ENCODE measurements around the gene NUP85. TPM values are rescaled to one million over a fixed set of nuclear protein-coding genes. Genes with fewer than 3 reads are reported as not detected.
"Not testable (repeated sequence)": the region's sequence is repeated elsewhere in the genome, so short reads cannot be mapped to it uniquely, and the experiment has no call there.

The NUP85 gene
- total RNA-seq, 1 experiment from 2014 or later = 45.6 TPM

- no peak for DNase-seq (ENCODE audit: low read depth)
Observed at GRCh38 chr17:75199886-75200618, 5.4 kb upstream of the NUP85 start.

- no peak for DNase-seq (ENCODE audit: low read depth)
Observed at GRCh38 chr17:75205793-75206163, 299 bp downstream of the NUP85 start.

- not testable (repeated sequence) for DNase-seq (ENCODE audit: low read depth)
Observed at GRCh38 chr17:75207050-75207407, 1.6 kb downstream of the NUP85 start.

- DNase-seq (ENCODE audit: low read depth) = no peak
Observed at GRCh38 chr17:75207760-75208159, 2.3 kb downstream of the NUP85 start.

- DNase-seq (ENCODE audit: low read depth) = no peak
Observed at GRCh38 chr17:75208161-75208560, 2.7 kb downstream of the NUP85 start.

GRCh38 chr17:75209061-75209460, 3.6 kb downstream of the NUP85 start:
- DNase-seq (ENCODE audit: low read depth) = no peak

GRCh38 chr17:75218131-75218530, 12.7 kb downstream of the NUP85 start:
- no peak for DNase-seq (ENCODE audit: low read depth)

GRCh38 chr17:75219815-75220214, 14.3 kb downstream of the NUP85 start:
- DNase-seq (ENCODE audit: low read depth) = no peak

- no peak for DNase-seq (ENCODE audit: low read depth)
Observed at GRCh38 chr17:75225016-75225415, 19.5 kb downstream of the NUP85 start.

GRCh38 chr17:75227729-75228128, 22.2 kb downstream of the NUP85 start:
- DNase-seq (ENCODE audit: low read depth) = no peak

- DNase-seq (ENCODE audit: low read depth) = no peak
Observed at GRCh38 chr17:75228305-75228704, 22.8 kb downstream of the NUP85 start.

- no peak for DNase-seq (ENCODE audit: low read depth)
Observed at GRCh38 chr17:75228847-75229246, 23.4 kb downstream of the NUP85 start.

- no peak for DNase-seq (ENCODE audit: low read depth)
Observed at GRCh38 chr17:75231071-75231470, 25.6 kb downstream of the NUP85 start.

- no peak for DNase-seq (ENCODE audit: low read depth)
Observed at GRCh38 chr17:75231741-75232464, 26.4 kb downstream of the NUP85 start.

- no peak for DNase-seq (ENCODE audit: low read depth)
Observed at GRCh38 chr17:75232786-75233185, 27.3 kb downstream of the NUP85 start.

- DNase-seq (ENCODE audit: low read depth) = no peak
Observed at GRCh38 chr17:75237100-75238014, 31.9 kb downstream of the NUP85 start.

- no peak for DNase-seq (ENCODE audit: low read depth)
Observed at GRCh38 chr17:75238020-75238580, 32.6 kb downstream of the NUP85 start.

GRCh38 chr17:75238684-75239191, 33.3 kb downstream of the NUP85 start:
- peak; percentile 48 for DNase-seq (ENCODE audit: low read depth)

GRCh38 chr17:75239214-75239613, 33.7 kb downstream of the NUP85 start:
- no peak for DNase-seq (ENCODE audit: low read depth)

GRCh38 chr17:75239778-75240393, 34.4 kb downstream of the NUP85 start:
- no peak for DNase-seq (ENCODE audit: low read depth)

Data from HT1080 (cell line).